ENCODE data around the gene MRPS30.

DNA sequence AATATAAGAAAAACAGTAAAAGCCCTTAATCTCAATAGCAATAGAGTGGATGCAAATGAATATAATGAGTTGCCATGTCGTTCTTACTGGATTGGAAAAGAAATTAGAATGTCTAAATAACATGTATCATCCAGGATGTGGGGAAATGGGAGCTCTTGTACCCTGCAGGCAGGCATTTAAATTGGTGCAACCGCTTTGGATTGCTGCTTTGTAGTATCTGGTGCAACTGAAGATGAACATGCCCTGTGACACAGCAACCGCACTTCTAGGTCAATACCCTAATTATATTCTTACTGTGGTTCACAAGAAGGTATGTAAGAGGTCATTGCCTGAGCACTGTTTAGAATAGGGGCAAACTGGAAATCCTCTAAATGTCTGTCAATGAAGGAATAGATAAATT is 18.9 kb downstream of the MRPS30 start:
- no peak for TF ChIP-seq SNAI2 (CRISPR knock-in tag; IDR thresholded peaks at IDR 0.05)
- TF ChIP-seq GLIS3 (CRISPR knock-in tag; IDR thresholded peaks at IDR 0.05): no peak
- no peak for TF ChIP-seq BACH2 (CRISPR knock-in tag; IDR thresholded peaks at IDR 0.05; ENCODE audit: borderline replicate concordance)
- no peak for TF ChIP-seq ZFP3 (CRISPR knock-in tag; IDR thresholded peaks at IDR 0.05)
- TF ChIP-seq CSDC2 (CRISPR knock-in tag; IDR thresholded peaks at IDR 0.05): no peak
- TF ChIP-seq RARB (CRISPR knock-in tag; IDR thresholded peaks at IDR 0.05): no peak
- TF ChIP-seq ZNF8 (CRISPR knock-in tag; IDR thresholded peaks at IDR 0.05): no peak
- TF ChIP-seq, protein P1, sequence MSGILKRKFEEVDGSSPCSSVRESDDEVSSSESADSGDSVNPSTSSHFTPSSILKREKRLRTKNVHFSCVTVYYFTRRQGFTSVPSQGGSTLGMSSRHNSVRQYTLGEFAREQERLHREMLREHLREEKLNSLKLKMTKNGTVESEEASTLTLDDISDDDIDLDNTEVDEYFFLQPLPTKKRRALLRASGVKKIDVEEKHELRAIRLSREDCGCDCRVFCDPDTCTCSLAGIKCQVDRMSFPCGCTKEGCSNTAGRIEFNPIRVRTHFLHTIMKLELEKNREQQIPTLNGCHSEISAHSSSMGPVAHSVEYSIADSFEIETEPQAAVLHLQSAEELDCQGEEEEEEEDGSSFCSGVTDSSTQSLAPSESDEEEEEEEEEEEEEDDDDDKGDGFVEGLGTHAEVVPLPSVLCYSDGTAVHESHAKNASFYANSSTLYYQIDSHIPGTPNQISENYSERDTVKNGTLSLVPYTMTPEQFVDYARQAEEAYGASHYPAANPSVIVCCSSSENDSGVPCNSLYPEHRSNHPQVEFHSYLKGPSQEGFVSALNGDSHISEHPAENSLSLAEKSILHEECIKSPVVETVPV (CRISPR knock-in tag; IDR thresholded peaks at IDR 0.05): no peak
- TF ChIP-seq TCF4 (CRISPR knock-in tag; IDR thresholded peaks at IDR 0.05; ENCODE audit: borderline replicate concordance): no peak
- TF ChIP-seq OSR1 (CRISPR knock-in tag; IDR thresholded peaks at IDR 0.05): no peak
- TF ChIP-seq, protein P2, sequence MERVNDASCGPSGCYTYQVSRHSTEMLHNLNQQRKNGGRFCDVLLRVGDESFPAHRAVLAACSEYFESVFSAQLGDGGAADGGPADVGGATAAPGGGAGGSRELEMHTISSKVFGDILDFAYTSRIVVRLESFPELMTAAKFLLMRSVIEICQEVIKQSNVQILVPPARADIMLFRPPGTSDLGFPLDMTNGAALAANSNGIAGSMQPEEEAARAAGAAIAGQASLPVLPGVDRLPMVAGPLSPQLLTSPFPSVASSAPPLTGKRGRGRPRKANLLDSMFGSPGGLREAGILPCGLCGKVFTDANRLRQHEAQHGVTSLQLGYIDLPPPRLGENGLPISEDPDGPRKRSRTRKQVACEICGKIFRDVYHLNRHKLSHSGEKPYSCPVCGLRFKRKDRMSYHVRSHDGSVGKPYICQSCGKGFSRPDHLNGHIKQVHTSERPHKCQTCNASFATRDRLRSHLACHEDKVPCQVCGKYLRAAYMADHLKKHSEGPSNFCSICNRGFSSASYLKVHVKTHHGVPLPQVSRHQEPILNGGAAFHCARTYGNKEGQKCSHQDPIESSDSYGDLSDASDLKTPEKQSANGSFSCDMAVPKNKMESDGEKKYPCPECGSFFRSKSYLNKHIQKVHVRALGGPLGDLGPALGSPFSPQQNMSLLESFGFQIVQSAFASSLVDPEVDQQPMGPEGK (CRISPR knock-in tag; IDR thresholded peaks at IDR 0.05; ENCODE audit: borderline replicate concordance): no peak
- TF ChIP-seq, protein P3, sequence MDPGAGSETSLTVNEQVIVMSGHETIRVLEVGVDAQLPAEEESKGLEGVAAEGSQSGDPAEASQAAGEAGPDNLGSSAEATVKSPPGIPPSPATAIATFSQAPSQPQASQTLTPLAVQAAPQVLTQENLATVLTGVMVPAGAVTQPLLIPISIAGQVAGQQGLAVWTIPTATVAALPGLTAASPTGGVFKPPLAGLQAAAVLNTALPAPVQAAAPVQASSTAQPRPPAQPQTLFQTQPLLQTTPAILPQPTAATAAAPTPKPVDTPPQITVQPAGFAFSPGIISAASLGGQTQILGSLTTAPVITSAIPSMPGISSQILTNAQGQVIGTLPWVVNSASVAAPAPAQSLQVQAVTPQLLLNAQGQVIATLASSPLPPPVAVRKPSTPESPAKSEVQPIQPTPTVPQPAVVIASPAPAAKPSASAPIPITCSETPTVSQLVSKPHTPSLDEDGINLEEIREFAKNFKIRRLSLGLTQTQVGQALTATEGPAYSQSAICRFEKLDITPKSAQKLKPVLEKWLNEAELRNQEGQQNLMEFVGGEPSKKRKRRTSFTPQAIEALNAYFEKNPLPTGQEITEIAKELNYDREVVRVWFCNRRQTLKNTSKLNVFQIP (CRISPR knock-in tag; IDR thresholded peaks at IDR 0.05; ENCODE audit: borderline replicate concordance, low read depth): no peak
- TF ChIP-seq ISL1 (CRISPR knock-in tag; IDR thresholded peaks at IDR 0.05): no peak

Measured in SK-N-SH treated with all-trans-retinoic acid at 6 μM for 48 hours (cell line).